HepG2 (cell line): Measurements from ENCODE around the gene SPHK1. TPM values are rescaled to one million over a fixed set of nuclear protein-coding genes. Genes with fewer than 3 reads are reported as not detected.

ENCODE experiments used
- CAMTA2 ChIP-seq: sonication (generic); formaldehyde crosslinking; IDR thresholded peaks from 2 replicates; pipeline ENCODE4 v1.4.0; 2020; ENCODE audit warnings: mild to moderate bottlenecking, missing genetic modification reagents, borderline replicate concordance
- CBX2 ChIP-seq, 2 experiments: fragments of 200-600 bp in 1 of 2; sonication (generic); formaldehyde crosslinking in 1 of 2; IDR thresholded peaks; 2 replicates each; pipeline versions ENCODE4 v1.7.0 to v1.8.1; 2018 to 2022; ENCODE audit warnings: low read depth in 2 of 2, low read length in 1 of 2, mild to moderate bottlenecking in 1 of 2, missing genetic modification reagents in 1 of 2
- CHD2 ChIP-seq: IDR thresholded peaks from 2 replicates; pipeline ENCODE4 v1.6.1; 2011; ENCODE audit warnings: low read depth, low read length, improper control_type of control experiment
- ERF ChIP-seq: IDR thresholded peaks from 2 replicates; pipeline ENCODE4 v1.6.1; 2018; ENCODE audit warnings: missing biosample characterization, missing genetic modification reagents
- GATA4 ChIP-seq: sonication (generic); IDR thresholded peaks from 2 replicates; pipeline ENCODE4 v1.6.1; 2016; ENCODE audit warnings: antibody characterized with exemption, low read depth, borderline replicate concordance
- HCFC1 ChIP-seq: fragments of 150-350 bp; IDR thresholded peaks from 2 replicates; pipeline ENCODE4 v1.6.1; 2014; ENCODE audit warnings: low read depth, low read length
- HINFP ChIP-seq: sonication (generic); formaldehyde crosslinking; IDR thresholded peaks from 2 replicates; pipeline ENCODE4 v1.4.0; 2020; ENCODE audit warnings: low read depth, mild to moderate bottlenecking, missing genetic modification reagents
- KLF11 ChIP-seq: IDR thresholded peaks from 2 replicates; pipeline ENCODE4 v1.6.1; 2016; ENCODE audit warnings: missing compliant biosample characterization
- KLF15 ChIP-seq: sonication (generic); formaldehyde crosslinking; IDR thresholded peaks from 2 replicates; pipeline ENCODE4 v1.8.1; 2023; ENCODE audit warnings: borderline replicate concordance, mild to moderate bottlenecking, inconsistent platforms, missing genetic modification reagents, mixed read lengths
- LCORL ChIP-seq, 2 experiments: fragments of 450-650 bp in 1 of 2; sonication (generic) in 1 of 2; formaldehyde crosslinking in 1 of 2; IDR thresholded peaks; 2 replicates each; pipeline versions ENCODE4 v1.5.0 to v1.6.1; 2017 to 2020; ENCODE audit warnings: antibody characterized with exemption in 1 of 2, missing genetic modification reagents in 1 of 2
- REPIN1 ChIP-seq: sonication (generic); formaldehyde crosslinking; IDR thresholded peaks from 2 replicates; pipeline ENCODE4 v1.8.0; 2022; ENCODE audit warnings: missing genetic modification reagents, low read depth, mild to moderate bottlenecking, borderline replicate concordance
- SALL2 ChIP-seq: sonication (generic); formaldehyde crosslinking; IDR thresholded peaks from 2 replicates; pipeline ENCODE4 v1.8.1; 2023; ENCODE audit warnings: mild to moderate bottlenecking, missing genetic modification reagents, inconsistent platforms
- SIX4 ChIP-seq: sonication (generic); formaldehyde crosslinking; IDR thresholded peaks from 2 replicates; pipeline ENCODE4 v1.4.0; 2020; ENCODE audit warnings: missing genetic modification reagents
- TAF15 ChIP-seq: fragments of 200-400 bp; formaldehyde crosslinking; IDR thresholded peaks from one replicate; pipeline ENCODE4 v1.6.1; 2018; ENCODE audit warnings: mild to moderate bottlenecking, low read depth, low read length; ENCODE audit not compliant: poor library complexity, severe bottlenecking
- ZBTB20 ChIP-seq: sonication (generic); formaldehyde crosslinking; IDR thresholded peaks from 2 replicates; pipeline ENCODE4 v1.8.1; 2023; ENCODE audit warnings: missing genetic modification reagents, low read depth, mild to moderate bottlenecking, borderline replicate concordance
- ZNF276 ChIP-seq: sonication (generic); formaldehyde crosslinking; IDR thresholded peaks from 2 replicates; pipeline ENCODE4 v1.4.0; 2020; ENCODE audit warnings: mild to moderate bottlenecking, low read depth, missing genetic modification reagents
- ZNF282 ChIP-seq: fragments of 450-650 bp; IDR thresholded peaks from 2 replicates; pipeline ENCODE4 v1.6.1; 2018; ENCODE audit not compliant: partially characterized antibody
- ZNF430 ChIP-seq: sonication (generic); formaldehyde crosslinking; IDR thresholded peaks from 2 replicates; pipeline ENCODE4 v1.9.0; 2021; ENCODE audit warnings: mild to moderate bottlenecking, missing genetic modification reagents
- ZNF564 ChIP-seq: sonication (generic); formaldehyde crosslinking; IDR thresholded peaks from 2 replicates; pipeline ENCODE4 v1.8.1; 2023; ENCODE audit warnings: mild to moderate bottlenecking, missing genetic modification reagents
- ZNF607 ChIP-seq: sonication (generic); formaldehyde crosslinking; IDR thresholded peaks from 2 replicates; pipeline ENCODE4 v1.5.1; 2020; ENCODE audit warnings: missing genetic modification reagents, mild to moderate bottlenecking, borderline replicate concordance
- ZNF878 ChIP-seq: sonication (generic); formaldehyde crosslinking; IDR thresholded peaks from 2 replicates; pipeline ENCODE4 v1.8.1; 2023; ENCODE audit warnings: mild to moderate bottlenecking, missing genetic modification reagents, moderate library complexity
- polyA plus RNA-seq, 8 experiments: library from polyadenylated mRNA; depleted of rRNA in 3 of 8; stranded (reverse) in 7 of 8; unstranded in 1 of 8; fragments of >200 nt; fragmentation: Illumina TruSeq in 4 of 8; extraction: Trizol in 4 of 8; gene quantifications; 2 replicates each; pipeline versions ENCODE4 v1.2.1 to v1.2.3, GENCODE V29; 2011 to 2016; ENCODE audit warnings: low read depth in 4 of 8, missing spikeins in 1 of 8, mixed read lengths in 1 of 8; ENCODE audit not compliant: insufficient read depth in 1 of 8
- total RNA-seq, 5 experiments: library from RNA; depleted of rRNA; stranded (reverse); fragments of >200 nt; fragmentation: Illumina TruSeq; extraction: Trizol; gene quantifications; 2 replicates each; pipeline ENCODE4 v1.2.3, GENCODE V29; 2016; ENCODE audit warnings: low read depth in 1 of 5
- TF ChIP-seq, protein P1 (sequence below): sonication (generic); formaldehyde crosslinking; IDR thresholded peaks from 2 replicates; pipeline ENCODE4 v1.5.1; 2020; ENCODE audit warnings: mild to moderate bottlenecking, missing genetic modification reagents
- TF ChIP-seq, protein P2 (sequence below): sonication (generic); formaldehyde crosslinking; IDR thresholded peaks from 2 replicates; pipeline ENCODE4 v1.5.0; 2020; ENCODE audit warnings: mild to moderate bottlenecking, low read depth, missing genetic modification reagents, borderline replicate concordance

Gene SPHK1
- total and polyA plus RNA-seq, 2 of the 13 experiments (the other 11 are each of a cell fraction or from before 2014, with no cell fraction given): 129 to 160 TPM

DNA sequence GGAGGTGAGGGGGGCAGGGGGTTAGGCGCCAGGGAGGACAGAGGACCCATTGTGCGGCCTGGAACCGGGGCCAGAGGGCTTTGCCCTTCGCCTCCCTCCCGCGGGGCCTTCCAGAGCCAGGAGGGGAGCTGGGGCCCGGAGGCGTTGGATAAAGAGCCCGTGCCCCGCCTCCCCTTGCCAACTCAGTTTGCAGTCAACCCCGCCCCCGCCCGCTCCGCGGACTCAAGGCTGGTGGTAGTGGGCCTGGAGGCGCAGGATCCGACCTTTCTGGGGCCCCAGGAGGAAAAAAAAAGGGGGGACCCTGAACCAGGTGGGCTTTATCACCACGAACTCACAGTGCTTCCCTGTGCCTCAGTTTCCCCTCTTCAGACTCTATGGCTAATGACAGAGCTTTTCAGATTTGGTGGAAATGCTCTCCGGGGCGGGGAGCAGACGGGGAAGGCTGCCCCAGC, 2.0 kb upstream of the SPHK1 start (continued):
- TF ChIP-seq, protein P1, sequence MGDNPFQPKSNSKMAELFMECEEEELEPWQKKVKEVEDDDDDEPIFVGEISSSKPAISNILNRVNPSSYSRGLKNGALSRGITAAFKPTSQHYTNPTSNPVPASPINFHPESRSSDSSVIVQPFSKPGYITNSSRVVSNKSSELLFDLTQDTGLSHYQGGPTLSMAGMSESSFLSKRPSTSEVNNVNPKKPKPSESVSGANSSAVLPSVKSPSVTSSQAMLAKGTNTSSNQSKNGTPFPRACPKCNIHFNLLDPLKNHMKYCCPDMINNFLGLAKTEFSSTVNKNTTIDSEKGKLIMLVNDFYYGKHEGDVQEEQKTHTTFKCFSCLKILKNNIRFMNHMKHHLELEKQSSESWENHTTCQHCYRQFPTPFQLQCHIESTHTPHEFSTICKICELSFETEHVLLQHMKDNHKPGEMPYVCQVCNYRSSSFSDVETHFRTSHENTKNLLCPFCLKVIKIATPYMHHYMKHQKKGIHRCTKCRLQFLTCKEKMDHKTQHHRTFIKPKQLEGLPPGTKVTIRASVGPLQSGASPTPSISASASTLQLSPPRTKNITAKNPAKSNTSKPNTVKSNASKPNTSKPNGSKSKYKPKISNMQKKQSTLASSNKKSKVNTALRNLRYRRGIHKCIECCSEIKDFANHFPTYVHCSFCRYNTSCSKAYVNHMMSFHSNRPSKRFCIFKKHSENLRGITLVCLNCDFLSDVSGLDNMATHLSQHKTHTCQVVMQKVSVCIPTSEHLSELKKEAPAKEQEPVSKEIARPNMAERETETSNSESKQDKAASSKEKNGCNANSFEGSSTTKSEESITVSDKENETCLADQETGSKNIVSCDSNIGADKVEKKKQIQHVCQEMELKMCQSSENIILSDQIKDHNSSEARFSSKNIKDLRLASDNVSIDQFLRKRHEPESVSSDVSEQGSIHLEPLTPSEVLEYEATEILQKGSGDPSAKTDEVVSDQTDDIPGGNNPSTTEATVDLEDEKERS (CRISPR knock-in tag): peak; percentile 84
- TF ChIP-seq KLF11 (CRISPR knock-in tag) (no peak; the same call in 1 of the 2 replicates), ZNF282 (no peak), HCFC1 (no peak), SIX4 (CRISPR knock-in tag) (peak; percentile 84), ZNF878 (CRISPR knock-in tag) (peak; percentile 14; the same call in 1 of the 2 replicates), GATA4 (peak; percentile 32; the same call in 1 of the 2 replicates), CAMTA2 (CRISPR knock-in tag) (no peak; the same call in none of the 2 replicates), CBX2 (IDR thresholded peaks at IDR 0.05; ENCODE audit: low read depth, low read length) (no peak), CBX2 (CRISPR knock-in tag; IDR thresholded peaks at IDR 0.05; ENCODE audit: low read depth) (no peak), ZBTB20 (peak; percentile 76; the same call in 1 of the 2 replicates), ZNF607 (CRISPR knock-in tag) (peak; percentile 66; the same call in 1 of the 2 replicates), ZNF564 (CRISPR knock-in tag) (0 out of 2 replicates have a peak, but pooled peaks have one; percentile 27), ZNF276 (CRISPR knock-in tag) (no peak; the same call in 1 of the 2 replicates), ZNF430 (peak; percentile 74; the same call in 1 of the 2 replicates), CHD2 (no peak; the same call in 1 of the 2 replicates), LCORL (IDR thresholded peaks at IDR 0.05) (no peak), LCORL (CRISPR knock-in tag; IDR thresholded peaks at IDR 0.05) (peak; percentile 98), ERF (no peak; the same call in 1 of the 2 replicates), TAF15 (peak; percentile 73), REPIN1 (CRISPR knock-in tag) (no peak; the same call in 1 of the 2 replicates), HINFP (no peak), KLF15 (CRISPR knock-in tag) (no peak), SALL2 (peak; percentile 18; the same call in 1 of the 2 replicates)
- TF ChIP-seq, protein P2, sequence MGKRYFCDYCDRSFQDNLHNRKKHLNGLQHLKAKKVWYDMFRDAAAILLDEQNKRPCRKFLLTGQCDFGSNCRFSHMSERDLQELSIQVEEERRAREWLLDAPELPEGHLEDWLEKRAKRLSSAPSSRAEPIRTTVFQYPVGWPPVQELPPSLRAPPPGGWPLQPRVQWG (CRISPR knock-in tag): no peak
